GM19351 (cell line): ENCODE measurements around the gene CHST1.

Experiments used
- ATAC-seq: cut with Tn5 transposase; IDR thresholded peaks from one replicate; pipeline ENCODE4 v1.9.1; 2021; ENCODE audit warnings: mild to moderate bottlenecking, moderate library complexity; ENCODE audit not compliant: unreplicated experiment

The CHST1 gene

GRCh38 chr11:45661439-45662055 lies 3.9 kb downstream of the CHST1 start:
- ATAC-seq, result no peak

GRCh38 chr11:45660729-45661438 lies 4.5 kb downstream of the CHST1 start:
- ATAC-seq, result no peak

- no peak for ATAC-seq
Observed at GRCh38 chr11:45659818-45660160, 5.6 kb downstream of the CHST1 start.

- ATAC-seq, result no peak
Observed at GRCh38 chr11:45659031-45659817, 6.2 kb downstream of the CHST1 start.

- no peak for ATAC-seq
Observed at GRCh38 chr11:45658292-45658991, 7.0 kb downstream of the CHST1 start.

- ATAC-seq, result no peak
Observed at GRCh38 chr11:45657496-45658260, 7.7 kb downstream of the CHST1 start.

GRCh38 chr11:45655831-45656230 lies 9.6 kb downstream of the CHST1 start:
- ATAC-seq, result no peak

- ATAC-seq, result no peak
Observed at GRCh38 chr11:45655347-45655756, 10.1 kb downstream of the CHST1 start.

- ATAC-seq, result no peak
Observed at GRCh38 chr11:45655012-45655283, 10.5 kb downstream of the CHST1 start.

GRCh38 chr11:45654231-45655011 lies 11.0 kb downstream of the CHST1 start:
- ATAC-seq, result no peak

- no peak for ATAC-seq
Observed at GRCh38 chr11:45653277-45653676, 12.1 kb downstream of the CHST1 start.

GRCh38 chr11:45652781-45653180 lies 12.6 kb downstream of the CHST1 start:
- no peak for ATAC-seq

GRCh38 chr11:45651841-45652749 lies 13.3 kb downstream of the CHST1 start:
- ATAC-seq, result no peak

GRCh38 chr11:45651156-45651555 lies 14.3 kb downstream of the CHST1 start:
- no peak for ATAC-seq

GRCh38 chr11:45650166-45651095 lies 15.0 kb downstream of the CHST1 start:
- no peak for ATAC-seq

- no peak for ATAC-seq
Observed at GRCh38 chr11:45649544-45650165, 15.8 kb downstream of the CHST1 start.

GRCh38 chr11:45648931-45649330 lies 16.5 kb downstream of the CHST1 start:
- no peak for ATAC-seq

GRCh38 chr11:45647786-45648185 lies 17.6 kb downstream of the CHST1 start:
- ATAC-seq, result no peak
